CD4-positive, alpha-beta T cell treated with Interleukin-12 subunit alpha and Interleukin-12 subunit beta, for 1 hour (primary cell): Measurements from ENCODE around the gene CDCP2.
"Not testable (repeated sequence)": the region's sequence is repeated elsewhere in the genome, so short reads cannot be mapped to it uniquely, and the experiment has no call there.

Experiments used
- DNase-seq: peaks from one replicate; pipeline ENCODE4 v3.0.0-alpha.2; 2020

The CDCP2 gene

DNA sequence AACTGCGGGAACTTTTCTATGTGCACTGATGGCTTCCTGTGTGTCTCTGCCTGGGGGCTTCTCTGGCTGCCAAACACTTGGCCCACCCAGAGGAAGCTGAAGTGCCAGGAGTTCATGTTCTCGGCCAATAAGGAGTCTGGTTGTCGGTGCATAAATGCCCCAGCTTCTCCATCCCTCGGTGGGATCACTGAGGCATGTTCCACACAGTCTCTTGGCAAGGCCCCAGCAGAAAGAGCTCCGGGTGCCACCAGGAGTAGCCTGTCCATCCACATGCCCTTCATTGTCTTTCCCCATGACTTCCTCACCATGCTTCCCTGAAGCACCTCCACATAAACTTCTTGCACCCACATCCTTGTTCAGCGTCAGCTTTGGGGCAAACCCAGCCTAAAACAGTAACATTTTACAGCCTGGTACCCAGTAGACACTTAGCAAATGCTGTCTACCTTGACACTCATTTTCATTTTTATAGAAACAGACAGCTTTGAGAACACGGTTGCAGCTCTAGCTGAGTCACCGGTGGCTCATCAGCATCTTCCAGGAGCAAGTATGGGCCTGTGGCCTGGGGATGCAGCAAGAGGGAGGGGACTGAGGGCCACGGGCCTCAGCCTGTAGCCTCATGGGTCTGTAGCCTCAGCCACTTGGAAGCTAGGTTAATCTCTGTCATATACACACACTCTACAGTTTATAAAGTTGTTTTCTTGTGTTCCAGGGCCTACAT, 14.8 kb upstream of the CDCP2 start:
- DNase-seq = no peak

DNA sequence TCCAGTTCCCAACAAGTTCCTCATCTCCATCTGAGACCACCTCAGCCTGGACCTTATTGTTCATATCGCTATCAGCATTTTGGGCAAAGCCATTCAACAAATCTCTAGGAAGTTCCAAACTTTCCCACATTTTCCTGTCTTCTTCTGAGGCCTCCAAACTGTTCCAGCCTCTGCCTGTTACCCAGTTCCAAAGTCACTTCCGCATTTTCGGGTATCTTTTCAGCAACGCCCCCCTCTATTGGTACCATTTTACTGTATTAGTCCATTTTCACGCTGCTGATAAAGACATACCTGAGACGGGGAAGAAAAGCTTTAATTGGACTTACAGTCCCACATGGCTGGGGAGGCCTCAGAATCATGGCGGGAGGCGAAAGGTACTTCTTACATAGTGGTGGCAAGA, 13.6 kb upstream of the CDCP2 start:
- DNase-seq = not testable (repeated sequence)

DNA sequence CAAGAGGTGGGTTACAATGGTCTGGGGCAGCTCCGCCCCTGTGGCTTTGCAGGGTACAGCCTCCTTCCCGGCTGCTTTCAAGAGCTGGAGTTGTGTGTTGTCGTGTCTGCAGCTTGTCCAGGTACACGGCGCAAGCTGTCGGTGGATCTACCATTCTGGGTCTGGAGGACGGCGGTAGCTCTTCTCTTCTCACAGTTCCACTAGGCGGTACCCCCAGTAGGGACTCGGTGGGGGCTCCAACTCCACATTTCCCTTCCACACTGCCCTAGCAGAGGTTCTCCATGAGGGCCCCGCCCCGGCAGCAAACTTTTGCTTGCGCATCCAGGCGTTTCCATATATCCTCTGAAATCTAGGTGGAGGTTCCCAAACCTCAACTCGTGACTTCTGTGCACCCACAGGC, 12.3 kb upstream of the CDCP2 start:
- DNase-seq = no peak

- DNase-seq = no peak
Measured at GRCh38 chr1:54163573-54163972, 10.8 kb upstream of the CDCP2 start.

GRCh38 chr1:54163051-54163450, 10.3 kb upstream of the CDCP2 start:
- no peak for DNase-seq

DNA sequence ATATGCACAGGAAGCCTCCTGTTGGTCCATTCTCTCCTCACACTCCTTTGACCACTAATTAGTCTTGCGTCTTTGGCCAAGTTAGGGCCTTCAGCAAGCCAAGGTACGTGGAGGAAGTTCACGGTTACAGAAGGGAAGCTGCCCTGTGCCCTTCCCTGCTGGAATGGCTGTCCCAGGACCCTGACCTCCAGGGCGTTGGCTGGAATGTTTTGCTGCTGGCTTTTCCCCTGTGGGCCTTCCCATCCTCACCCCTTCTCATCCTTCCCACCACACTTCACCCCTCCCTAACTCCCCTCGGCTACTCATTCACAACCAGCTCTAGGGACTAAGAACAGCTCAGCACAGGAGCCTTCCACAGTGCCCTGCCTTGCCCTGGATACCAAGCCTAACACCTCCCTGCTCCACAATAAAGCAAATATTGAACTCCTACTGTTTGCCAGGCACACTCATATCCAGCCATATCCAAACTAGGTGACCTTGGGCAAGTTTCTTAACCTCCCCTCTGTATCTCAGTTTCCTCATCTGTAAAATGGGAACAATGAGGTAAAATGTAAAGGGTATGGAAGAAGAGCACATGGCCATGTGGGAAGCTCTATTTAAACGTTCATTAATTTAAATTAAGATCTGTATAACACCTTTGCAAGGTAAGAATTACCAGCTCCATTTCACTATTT, 8.8 kb upstream of the CDCP2 start:
- DNase-seq = no peak

DNA sequence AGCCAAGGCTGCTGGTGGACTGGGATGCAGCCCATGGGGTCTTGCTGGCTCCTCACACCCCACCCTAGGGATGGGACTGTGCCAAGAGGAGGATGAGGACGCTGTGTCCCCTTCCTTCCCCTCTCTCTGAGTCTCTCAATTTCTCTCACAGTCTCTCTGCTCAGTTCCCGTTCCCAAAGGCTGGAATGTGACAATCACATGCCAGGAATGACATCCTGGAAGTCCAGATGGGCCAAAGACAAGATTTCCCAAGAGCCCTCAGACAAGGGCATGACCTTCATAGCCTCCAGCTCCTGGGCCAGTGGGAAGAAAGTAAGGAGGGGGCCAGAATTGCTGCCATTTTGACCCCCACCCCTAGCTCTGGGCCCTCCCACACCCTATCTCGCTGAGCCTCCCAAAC, 7.6 kb upstream of the CDCP2 start:
- DNase-seq = no peak

DNA sequence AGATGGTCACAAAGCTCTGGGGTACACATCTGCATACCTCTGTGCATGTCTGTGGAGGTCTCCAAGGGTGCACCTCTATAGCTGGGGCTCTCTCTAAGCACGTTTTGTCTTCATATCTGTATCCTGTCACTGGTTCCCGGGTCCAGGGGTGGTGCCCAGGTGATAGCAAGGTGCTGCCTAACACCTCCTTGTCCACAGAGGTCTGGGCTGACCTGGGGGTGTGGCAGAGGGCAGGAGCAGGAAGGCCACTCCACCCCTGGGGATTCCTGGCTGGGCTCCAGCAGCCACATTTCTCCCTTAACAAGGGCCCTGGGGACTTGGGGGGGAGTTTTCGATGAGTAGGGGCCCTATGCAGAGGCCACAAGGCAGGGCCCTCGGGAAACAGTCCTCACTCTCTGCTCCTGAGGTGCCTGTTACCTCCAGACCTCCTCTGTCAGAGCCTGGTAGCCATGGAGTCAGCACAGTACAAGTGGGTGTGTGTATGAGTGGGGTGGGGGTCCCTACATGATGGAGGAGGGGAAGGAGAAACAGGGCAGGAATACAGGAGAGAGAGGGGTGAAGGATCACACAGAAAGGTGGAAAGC, 7.0 kb upstream of the CDCP2 start:
- DNase-seq = no peak

DNA sequence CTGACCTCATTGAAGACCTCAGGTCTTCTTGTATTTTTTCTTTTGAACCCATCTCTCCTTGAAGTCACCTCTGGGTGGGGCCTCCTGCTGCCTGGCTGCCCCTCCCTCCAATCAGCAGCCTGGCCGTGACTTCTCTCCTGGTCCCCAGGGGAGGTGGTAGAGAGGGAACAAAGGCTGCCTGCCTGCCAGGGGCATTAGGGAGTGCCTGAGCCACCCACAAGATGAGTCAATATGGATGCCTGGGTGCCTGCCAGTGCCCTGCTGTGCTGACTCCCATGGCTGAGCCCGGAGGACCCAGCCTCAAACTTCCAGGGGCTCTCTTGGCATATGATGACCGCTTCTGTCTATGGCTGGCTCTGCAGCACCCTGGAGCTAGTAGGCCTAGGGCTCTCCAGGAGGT, 5.3 kb upstream of the CDCP2 start:
- DNase-seq = no peak

GRCh38 chr1:54157401-54157800, 4.6 kb upstream of the CDCP2 start:
- DNase-seq = no peak

DNA sequence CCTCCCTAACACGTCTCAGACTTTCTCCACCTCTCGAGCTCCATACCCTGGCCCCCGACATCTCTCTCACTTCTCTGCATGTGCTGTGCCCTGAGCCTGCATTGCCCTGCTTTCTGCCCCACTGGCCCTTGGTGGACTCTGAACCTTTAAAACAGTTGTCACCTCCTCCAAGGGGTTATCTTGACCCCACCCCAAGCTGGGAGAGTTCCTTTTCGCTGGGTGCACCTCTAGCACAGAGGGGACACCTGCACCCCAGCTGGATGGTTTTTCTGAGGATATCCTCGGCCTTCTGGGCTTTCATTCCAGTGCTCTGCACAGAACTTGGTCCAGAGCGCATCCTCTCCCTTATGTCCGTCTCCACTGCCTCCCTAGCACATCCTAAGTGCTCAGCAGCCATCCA, 4.2 kb upstream of the CDCP2 start:
- DNase-seq = no peak

DNA sequence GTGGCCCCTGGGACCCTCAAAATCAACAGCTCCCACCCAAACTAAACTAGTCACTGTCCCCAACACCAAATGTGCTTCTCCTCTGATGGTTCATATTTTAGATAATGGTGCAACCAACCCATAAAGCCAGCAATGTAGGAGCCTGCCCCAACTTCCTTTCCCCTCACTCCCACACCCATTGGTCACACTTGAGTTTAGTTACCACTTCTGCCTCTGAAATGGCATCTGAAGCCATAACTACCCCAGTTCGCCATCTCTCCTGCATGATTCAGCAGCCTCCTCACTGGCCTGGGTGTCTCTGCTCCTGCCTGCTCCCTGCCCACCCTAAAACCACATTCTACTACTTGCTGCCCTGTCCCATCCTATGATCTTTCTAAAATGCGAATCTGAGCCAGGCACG, 3.4 kb upstream of the CDCP2 start:
- DNase-seq = no peak

DNA sequence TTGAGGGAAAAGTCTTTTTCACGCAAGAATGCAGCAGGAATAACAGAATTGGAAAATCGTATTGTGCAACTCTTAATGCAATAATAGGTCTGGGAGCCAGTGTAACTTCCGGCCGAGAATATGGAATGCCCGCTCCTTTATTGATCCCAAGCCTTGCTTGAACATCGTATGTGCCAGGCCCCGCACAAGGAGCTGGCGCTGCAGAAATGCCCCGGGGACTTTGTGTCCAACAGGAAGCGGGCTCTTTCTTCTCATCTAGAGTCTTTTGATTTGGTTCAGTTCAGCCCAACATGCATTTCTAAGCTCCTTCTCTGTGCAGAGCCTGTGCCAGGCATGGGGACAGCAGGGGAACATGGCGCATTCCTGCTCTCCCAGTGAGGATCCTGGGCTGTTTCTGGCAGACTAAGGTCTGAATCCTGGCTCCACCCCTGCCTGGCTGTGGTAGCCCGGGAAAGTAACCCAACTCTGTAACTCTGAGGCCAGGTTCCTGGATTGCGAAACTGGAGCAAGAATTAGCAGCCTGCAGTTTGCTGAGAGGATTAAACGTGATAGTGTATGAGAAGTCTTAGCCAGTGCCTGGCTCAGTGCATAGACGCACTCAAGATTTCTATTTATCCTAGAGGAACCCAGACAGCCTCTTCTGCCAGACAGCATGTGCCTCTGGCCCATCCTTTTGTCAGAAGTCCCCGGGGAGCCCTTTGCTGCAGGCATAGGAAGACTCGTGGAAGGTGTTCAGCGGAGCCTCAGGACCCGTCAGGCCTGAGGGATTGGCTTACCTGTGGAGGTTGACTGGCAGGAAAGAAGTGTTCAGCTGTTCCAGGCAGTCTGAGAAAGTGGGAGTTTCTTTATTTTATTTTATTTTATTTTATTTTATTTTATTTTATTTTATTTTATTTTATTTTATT, 987 bp upstream of the CDCP2 start:
- DNase-seq = no peak

GRCh38 chr1:54151013-54151412, 1.8 kb downstream of the CDCP2 start:
- DNase-seq = no peak

GRCh38 chr1:54149734-54150133, 3.1 kb downstream of the CDCP2 start:
- no peak for DNase-seq

GRCh38 chr1:54144366-54144765, 8.4 kb downstream of the CDCP2 start:
- no peak for DNase-seq

DNA sequence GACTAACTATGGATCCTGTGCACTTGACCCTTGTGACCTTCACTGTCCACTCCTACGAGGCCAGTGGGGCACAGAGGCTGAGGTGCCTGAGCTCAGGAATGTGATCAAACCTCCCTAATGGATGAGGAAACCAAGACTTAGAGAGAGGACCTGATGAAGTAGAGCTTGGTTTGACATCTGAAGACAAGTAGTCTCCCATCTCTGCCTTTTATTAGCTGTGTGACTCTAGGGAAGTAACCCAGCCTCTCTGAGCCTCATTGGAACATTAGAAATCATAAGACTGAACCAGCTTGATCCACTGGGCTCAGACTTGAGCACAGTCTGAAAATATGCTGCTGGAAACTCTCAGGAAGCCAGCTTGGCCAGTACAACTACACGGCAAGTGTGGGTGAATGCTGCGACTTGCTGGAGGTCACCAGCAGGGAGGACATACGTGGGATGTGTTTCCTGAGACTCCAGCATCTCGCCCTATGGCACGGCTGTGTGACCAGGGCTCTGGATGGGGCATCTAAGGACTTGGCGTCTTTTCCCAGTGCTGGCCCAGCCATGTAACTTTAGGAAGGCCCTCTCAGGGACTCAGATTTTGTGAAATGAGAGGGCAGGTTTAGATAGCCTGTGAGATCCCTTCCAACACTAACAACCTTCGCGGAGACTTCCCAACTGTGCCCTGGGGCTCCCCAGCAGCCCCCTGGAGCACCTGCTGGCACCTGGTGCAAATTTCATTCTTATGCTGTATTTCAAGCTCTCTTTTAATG, 10.5 kb downstream of the CDCP2 start:
- DNase-seq = no peak

DNA sequence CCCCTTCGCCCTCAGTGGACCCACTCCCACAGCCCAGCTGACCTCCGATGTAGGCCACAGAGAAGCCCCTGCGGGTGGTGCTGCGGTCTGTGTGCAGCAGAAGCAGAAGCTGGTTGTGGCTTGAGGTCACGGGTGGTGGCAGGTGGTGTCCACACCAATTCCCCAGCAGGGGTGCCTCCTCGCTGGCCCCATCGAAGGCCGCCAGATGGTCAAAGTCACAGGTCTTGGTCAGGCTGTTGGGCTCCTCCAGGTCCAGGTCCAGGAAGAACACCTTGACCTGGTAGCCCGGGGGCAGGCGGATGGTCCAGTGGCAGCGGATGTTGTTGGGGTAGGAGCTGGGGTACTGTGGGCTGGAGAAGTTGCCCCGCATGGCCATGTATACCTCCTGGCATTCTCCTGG, 13.1 kb downstream of the CDCP2 start:
- DNase-seq = no peak

DNA sequence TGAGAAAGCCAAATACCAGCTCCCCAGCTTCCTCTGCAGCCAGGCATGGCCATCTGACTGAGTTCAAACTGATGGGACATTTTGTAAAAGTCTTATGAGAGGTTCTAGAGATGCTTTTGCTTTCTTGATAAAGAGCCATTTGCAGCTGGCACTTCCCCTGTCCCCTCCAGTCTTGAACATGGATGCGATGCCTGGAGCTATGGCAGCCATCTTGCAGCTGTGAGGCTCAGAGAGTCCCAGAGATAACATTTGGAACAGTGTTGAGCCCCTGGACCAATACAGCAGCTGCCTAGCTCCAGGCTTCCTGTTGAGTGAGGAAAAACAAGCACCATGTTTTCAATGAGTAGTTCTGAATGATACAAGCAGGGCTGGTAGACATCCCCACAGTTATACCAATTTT, 13.8 kb downstream of the CDCP2 start:
- DNase-seq = no peak

DNA sequence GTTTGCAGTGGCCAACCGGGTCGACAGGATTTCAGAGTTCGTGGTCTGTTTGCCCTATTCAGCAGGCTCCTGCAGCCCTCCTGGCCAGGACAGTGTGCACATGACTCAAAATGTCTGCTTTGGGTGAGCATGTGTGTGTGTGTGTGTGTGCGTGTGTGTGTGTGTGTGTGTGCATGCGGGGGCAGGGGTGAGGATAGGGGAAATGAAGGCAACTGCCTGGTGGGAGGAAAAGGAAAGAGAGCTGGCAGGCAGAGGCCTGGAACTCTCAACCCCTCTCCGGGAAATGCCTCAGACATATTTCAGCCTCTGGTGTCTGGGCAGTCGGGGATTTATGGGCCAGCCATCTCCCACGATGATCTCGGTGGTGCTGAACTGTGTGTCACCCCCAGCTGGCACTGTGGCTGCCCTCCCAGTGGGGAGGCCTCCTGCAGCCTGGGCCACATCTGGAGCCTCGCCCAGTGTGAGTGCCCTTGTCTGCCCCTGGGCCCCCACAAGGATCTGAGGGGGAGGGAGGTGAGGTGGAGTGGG, 15.2 kb downstream of the CDCP2 start:
- DNase-seq = no peak

DNA sequence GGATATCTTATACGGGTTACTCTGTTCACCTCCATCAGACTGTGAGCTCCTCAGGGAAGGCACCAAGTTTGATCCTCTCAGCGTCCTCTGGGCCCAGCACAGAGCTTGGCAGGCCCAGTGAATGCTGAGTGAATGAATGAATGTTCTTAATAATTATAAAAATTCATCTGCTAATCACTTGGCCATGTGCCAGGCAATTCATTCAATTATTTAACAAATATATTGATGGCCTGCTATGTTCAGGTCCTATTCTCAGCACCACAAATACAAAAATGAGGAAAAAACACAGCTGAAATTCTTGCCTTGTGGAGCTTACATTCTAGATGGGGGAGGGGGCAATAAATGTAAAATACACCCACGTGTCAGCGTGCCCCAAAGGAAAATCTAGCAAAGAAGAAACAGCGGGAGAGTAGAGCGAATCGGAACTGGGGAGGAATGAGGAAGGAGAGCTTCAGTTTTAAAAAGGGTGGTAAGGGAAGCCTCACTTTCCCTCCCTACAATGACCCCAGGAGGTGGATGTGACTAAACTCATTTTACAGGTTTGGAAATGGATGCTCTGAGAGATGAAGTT, 15.8 kb downstream of the CDCP2 start:
- DNase-seq = no peak

DNA sequence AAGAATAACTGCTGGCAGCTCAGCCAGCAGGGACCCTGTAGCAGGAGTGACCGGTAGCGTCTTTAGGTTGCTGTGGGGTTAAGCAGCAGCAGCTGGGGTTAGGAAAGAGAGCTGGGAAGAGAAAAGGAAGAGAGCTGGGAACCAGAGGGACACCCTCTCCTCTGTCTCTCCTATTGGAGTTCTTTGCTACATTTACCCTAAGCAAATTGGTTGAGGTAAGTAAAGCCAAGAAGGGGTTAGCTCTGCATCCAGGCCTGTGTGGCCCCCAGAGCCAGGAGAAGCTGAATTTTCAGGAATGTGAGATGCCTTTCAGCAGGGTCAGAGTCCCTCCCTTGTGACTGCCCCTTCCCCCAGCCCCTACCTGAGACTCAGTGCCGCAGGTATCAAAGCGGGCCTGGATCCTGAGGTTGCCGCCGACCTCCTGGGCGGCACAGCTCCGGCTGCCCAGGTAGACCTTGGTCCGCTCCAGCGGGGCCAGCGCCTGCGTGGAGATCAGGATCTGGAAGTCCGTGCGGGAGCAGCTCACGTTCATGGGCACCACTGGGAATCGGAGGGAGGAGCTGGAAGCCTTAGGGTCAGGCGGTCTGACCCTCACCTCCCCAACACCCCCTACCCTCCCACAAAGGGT, 16.4 kb downstream of the CDCP2 start:
- DNase-seq = no peak
